ENCODE results near the gene RAD51B.
A peak's percentile ranks its signal among the peaks of the same experiment; 100 is the strongest.

RAD51B gene

GRCh38 chr14:68464711-68465110 lies 645.1 kb downstream of the RAD51B start:
- DNase-seq (ENCODE audit: low read depth), result peak; percentile 59

- peak; percentile 100 for DNase-seq (ENCODE audit: low read depth)
These were observed 647.0 kb downstream of the RAD51B start for GRCh38 chr14:68466491-68466977.

GRCh38 chr14:68467425-68467824 lies 647.8 kb downstream of the RAD51B start:
- DNase-seq (ENCODE audit: low read depth), result no peak

GRCh38 chr14:68468437-68469207 lies 649.0 kb downstream of the RAD51B start:
- peak; percentile 94 for DNase-seq (ENCODE audit: low read depth)

- DNase-seq (ENCODE audit: low read depth), result no peak
These were observed 649.7 kb downstream of the RAD51B start for GRCh38 chr14:68469208-68469713.

GRCh38 chr14:68470361-68470760 lies 650.8 kb downstream of the RAD51B start:
- peak; percentile 60 for DNase-seq (ENCODE audit: low read depth)

GRCh38 chr14:68471029-68471963 lies 651.7 kb downstream of the RAD51B start:
- DNase-seq (ENCODE audit: low read depth), result no peak

GRCh38 chr14:68471964-68472508 lies 652.5 kb downstream of the RAD51B start:
- DNase-seq (ENCODE audit: low read depth), result no peak

- DNase-seq (ENCODE audit: low read depth), result no peak
These were observed 653.5 kb downstream of the RAD51B start for GRCh38 chr14:68473069-68473468.

GRCh38 chr14:68473794-68474193 lies 654.2 kb downstream of the RAD51B start:
- peak; percentile 74 for DNase-seq (ENCODE audit: low read depth)

GRCh38 chr14:68474741-68475140 lies 655.2 kb downstream of the RAD51B start:
- no peak for DNase-seq (ENCODE audit: low read depth)

- no peak for DNase-seq (ENCODE audit: low read depth)
These were observed 656.2 kb downstream of the RAD51B start for GRCh38 chr14:68475802-68476201.

GRCh38 chr14:68476212-68477109 lies 656.9 kb downstream of the RAD51B start:
- DNase-seq (ENCODE audit: low read depth), result peak; percentile 99

- DNase-seq (ENCODE audit: low read depth), result no peak
These were observed 657.5 kb downstream of the RAD51B start for GRCh38 chr14:68477110-68477455.

- DNase-seq (ENCODE audit: low read depth), result no peak
These were observed 658.0 kb downstream of the RAD51B start for GRCh38 chr14:68477461-68478085.

- DNase-seq (ENCODE audit: low read depth), result peak; percentile 88
These were observed 659.7 kb downstream of the RAD51B start for GRCh38 chr14:68479247-68479646.

- DNase-seq (ENCODE audit: low read depth), result no peak
These were observed 662.4 kb downstream of the RAD51B start for GRCh38 chr14:68482018-68482417.

- no peak for DNase-seq (ENCODE audit: low read depth)
These were observed 663.3 kb downstream of the RAD51B start for GRCh38 chr14:68482772-68483395.

- DNase-seq (ENCODE audit: low read depth), result no peak
These were observed 666.6 kb downstream of the RAD51B start for GRCh38 chr14:68486033-68486732.

- DNase-seq (ENCODE audit: low read depth), result no peak
These were observed 667.2 kb downstream of the RAD51B start for GRCh38 chr14:68486809-68487208.

Data from amniotic epithelial cell (primary cell).